Astrocyte of the spinal cord (primary cell): ENCODE results near the gene MEIOB.

Source experiments
- DNase-seq: peaks from one replicate; pipeline ENCODE4 v3.0.0; 2011; ENCODE audit warnings: low read depth, low spot score
- H3K4me3 ChIP-seq: 2 replicates; pipeline ENCODE4 v1.5.1; 2011; ENCODE audit warnings: low read depth, mild to moderate bottlenecking, low read length, moderate library complexity
- CTCF ChIP-seq: IDR thresholded peaks from 2 replicates; pipeline ENCODE4 v1.5.1; 2012; ENCODE audit warnings: low read depth, mild to moderate bottlenecking, low read length, inconsistent platforms
- in situ Hi-C: cut with HindIII; loops from 2 replicates; pipeline ENCODE4 v1.10.0; 2017; ENCODE audit warnings: low sequenced_read_pairs

Gene MEIOB

DNA sequence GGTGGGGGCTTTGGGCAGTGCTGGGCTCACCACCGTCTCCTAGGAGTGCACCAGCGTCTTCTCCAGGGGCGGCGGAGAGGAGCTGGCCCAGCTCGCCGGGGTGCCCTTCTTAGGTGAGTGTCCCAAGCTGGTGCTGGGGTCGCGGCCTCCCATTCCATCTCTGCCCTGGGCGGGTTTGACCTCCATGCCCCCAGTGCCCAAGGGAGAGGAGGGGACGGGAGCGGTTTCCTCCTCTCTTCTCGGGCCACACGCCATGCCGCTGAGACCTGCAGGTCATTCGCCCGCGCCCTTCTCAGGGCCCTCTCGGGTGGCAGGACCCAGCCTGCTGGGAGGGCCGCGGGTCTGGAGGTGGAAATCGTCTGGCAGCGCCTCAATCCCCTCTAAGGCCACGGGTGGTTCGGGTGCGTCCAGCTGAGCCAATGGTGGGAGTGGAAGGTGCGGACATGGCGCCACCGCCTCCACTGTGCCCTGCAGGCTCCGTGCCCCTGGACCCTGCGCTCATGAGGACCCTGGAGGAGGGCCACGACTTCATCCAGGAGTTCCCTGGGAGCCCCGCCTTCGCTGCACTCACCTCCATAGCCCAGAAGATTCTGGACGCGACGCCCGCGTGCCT, 83.8 kb downstream of the MEIOB start:
- no peak overlapping the region for H3K4me3 ChIP-seq
- in situ Hi-C loops, result no loop called here
- no peak for DNase-seq
- no peak for TF ChIP-seq CTCF

- no peak for DNase-seq
- H3K4me3 ChIP-seq, result no peak overlapping the region
- TF ChIP-seq CTCF, result no peak
- in situ Hi-C loops, result no loop called here
Observed at GRCh38 chr16:1787322-1788094, 84.5 kb downstream of the MEIOB start.

GRCh38 chr16:1787056-1787321, 85.0 kb downstream of the MEIOB start:
- no peak for DNase-seq
- TF ChIP-seq CTCF, result no peak
- no peak overlapping the region for H3K4me3 ChIP-seq
- in situ Hi-C loops, result no loop called here

- TF ChIP-seq CTCF, result no peak
- no peak for DNase-seq
- in situ Hi-C loops, result no loop called here
- no peak overlapping the region for H3K4me3 ChIP-seq
Observed at GRCh38 chr16:1786242-1787055, 85.5 kb downstream of the MEIOB start.

DNA sequence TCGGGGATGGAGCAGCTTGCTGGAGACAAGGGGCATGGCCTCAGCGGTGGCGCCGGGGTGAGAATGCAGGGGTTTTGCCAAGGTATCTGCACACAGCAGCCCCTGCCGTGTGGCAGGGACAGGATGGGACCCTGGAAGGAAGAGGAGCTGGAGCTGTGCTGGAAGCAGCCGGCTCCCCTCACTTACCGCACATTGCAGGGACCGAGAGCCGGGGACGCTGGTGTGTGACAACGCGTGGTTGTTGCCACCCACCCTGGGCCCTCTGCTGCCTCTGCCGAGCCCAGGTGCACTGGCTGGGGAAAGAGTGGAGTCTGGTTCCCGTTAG, 86.2 kb downstream of the MEIOB start:
- in situ Hi-C loops, result no loop called here
- H3K4me3 ChIP-seq, result no peak overlapping the region
- TF ChIP-seq CTCF, result no peak
- DNase-seq, result no peak

- in situ Hi-C loops, result no loop called here
- H3K4me3 ChIP-seq, result no peak overlapping the region
- DNase-seq, result no peak
- no peak for TF ChIP-seq CTCF
Observed at GRCh38 chr16:1784977-1785845, 86.8 kb downstream of the MEIOB start.
